HepG2 (cell line): ENCODE results near the gene NCAPD2. TPM values are rescaled to one million over a fixed set of nuclear protein-coding genes. Genes with fewer than 3 reads are reported as not detected.

Experiments
- KLF9 ChIP-seq: IDR thresholded peaks from 2 replicates; pipeline ENCODE4 v1.6.1; 2016; ENCODE audit warnings: low read depth
- LRRFIP1 ChIP-seq: sonication (generic); formaldehyde crosslinking; conservative IDR thresholded peaks from 2 replicates; pipeline ENCODE4 v1.4.0; 2020; ENCODE audit warnings: missing genetic modification reagents
- TMF1 ChIP-seq: sonication (generic); formaldehyde crosslinking; IDR thresholded peaks from 2 replicates; pipeline ENCODE4 v1.8.1; 2022; ENCODE audit warnings: low read depth, missing genetic modification reagents
- UBTF ChIP-seq: sonication (generic); formaldehyde crosslinking; IDR thresholded peaks from 2 replicates; pipeline ENCODE4 v1.4.0; 2020; ENCODE audit warnings: mild to moderate bottlenecking, missing genetic modification reagents
- ZNF276 ChIP-seq: sonication (generic); formaldehyde crosslinking; IDR thresholded peaks from 2 replicates; pipeline ENCODE4 v1.4.0; 2020; ENCODE audit warnings: mild to moderate bottlenecking, low read depth, missing genetic modification reagents
- ZNF407 ChIP-seq: sonication (generic); formaldehyde crosslinking; IDR thresholded peaks from one replicate; pipeline ENCODE4 v1.5.1; 2020; ENCODE audit warnings: mild to moderate bottlenecking, missing genetic modification reagents; ENCODE audit errors: not compliant biosample characterization
- ZNF574 ChIP-seq: sonication (generic); formaldehyde crosslinking; IDR thresholded peaks from 2 replicates; pipeline ENCODE4 v1.4.0; 2020; ENCODE audit warnings: missing genetic modification reagents
- ZNF615 ChIP-seq: sonication (generic); formaldehyde crosslinking; IDR thresholded peaks from 2 replicates; pipeline ENCODE4 v1.5.0; 2020; ENCODE audit warnings: mild to moderate bottlenecking, missing genetic modification reagents, borderline replicate concordance
- ZNF720 ChIP-seq: sonication (generic); formaldehyde crosslinking; IDR thresholded peaks from 2 replicates; pipeline ENCODE4 v1.4.0; 2020; ENCODE audit warnings: missing genetic modification reagents
- polyA plus RNA-seq, 8 experiments: library from polyadenylated mRNA; depleted of rRNA in 3 of 8; stranded (reverse) in 7 of 8; unstranded in 1 of 8; fragments of >200 nt; fragmentation: Illumina TruSeq in 4 of 8; extraction: Trizol in 4 of 8; gene quantifications; 2 replicates each; pipeline versions ENCODE4 v1.2.1 to v1.2.3, GENCODE V29; 2011 to 2016; ENCODE audit warnings: low read depth in 4 of 8, missing spikeins in 1 of 8, mixed read lengths in 1 of 8; ENCODE audit not compliant: insufficient read depth in 1 of 8
- total RNA-seq, 5 experiments: library from RNA; depleted of rRNA; stranded (reverse); fragments of >200 nt; fragmentation: Illumina TruSeq; extraction: Trizol; gene quantifications; 2 replicates each; pipeline ENCODE4 v1.2.3, GENCODE V29; 2016; ENCODE audit warnings: low read depth in 1 of 5

NCAPD2 gene
- total and polyA plus RNA-seq, 2 of the 13 experiments (the other 11 are each of a cell fraction or from before 2014, with no cell fraction given): 51.1 to 65.6 TPM

- TF ChIP-seq ZNF276 (CRISPR knock-in tag): no peak
- TF ChIP-seq KLF9 (CRISPR knock-in tag): 0 out of 2 replicates have a peak, but pooled peaks have one; percentile 36
- no peak for TF ChIP-seq LRRFIP1 (CRISPR knock-in tag)
- peak; percentile 88 for TF ChIP-seq ZNF407
- TF ChIP-seq ZNF720 (CRISPR knock-in tag): no peak
- TF ChIP-seq ZNF574: peak; percentile 65
- TF ChIP-seq UBTF (CRISPR knock-in tag): peak; percentile 82; the same call in 1 of the 2 replicates
- TF ChIP-seq TMF1 (CRISPR knock-in tag): peak; percentile 81; the same call in 1 of the 2 replicates
- TF ChIP-seq ZNF615 (CRISPR knock-in tag): no peak
Measured at GRCh38 chr12:6470375-6471163, 23.3 kb upstream of the NCAPD2 start, which contains the start of gene VAMP1 (continued).
